GM18861 (cell line): ENCODE results near the gene PCNX1.
"Not testable (repeated sequence)": the region's sequence is repeated elsewhere in the genome, so short reads cannot be mapped to it uniquely, and the experiment has no call there.

Experiments
- ATAC-seq: cut with Tn5 transposase; IDR thresholded peaks from one replicate; pipeline ENCODE4 v1.9.1; 2021; ENCODE audit not compliant: unreplicated experiment

The PCNX1 gene

GRCh38 chr14:71117839-71118743 is 210.8 kb downstream of the PCNX1 start:
- ATAC-seq, result no peak

DNA sequence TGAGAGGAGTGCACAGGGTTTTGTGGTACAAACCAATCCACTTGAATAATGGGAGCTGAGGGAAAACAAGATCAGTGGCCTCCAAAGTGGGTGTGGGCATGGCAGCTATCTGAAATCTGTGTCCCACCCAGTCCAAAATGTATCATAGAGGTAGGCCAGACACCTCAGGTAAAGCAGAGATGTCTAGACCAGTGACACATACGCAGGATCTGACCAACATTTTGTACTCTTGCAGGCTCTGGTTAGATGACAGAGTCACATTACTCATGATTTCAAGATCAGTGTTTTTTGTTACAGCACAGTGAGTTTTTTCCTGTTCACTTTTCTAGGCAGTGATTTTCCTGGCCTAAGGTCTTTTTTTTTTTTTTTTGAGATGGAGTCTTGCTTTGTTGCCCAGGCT is 211.8 kb downstream of the PCNX1 start:
- no peak for ATAC-seq

DNA sequence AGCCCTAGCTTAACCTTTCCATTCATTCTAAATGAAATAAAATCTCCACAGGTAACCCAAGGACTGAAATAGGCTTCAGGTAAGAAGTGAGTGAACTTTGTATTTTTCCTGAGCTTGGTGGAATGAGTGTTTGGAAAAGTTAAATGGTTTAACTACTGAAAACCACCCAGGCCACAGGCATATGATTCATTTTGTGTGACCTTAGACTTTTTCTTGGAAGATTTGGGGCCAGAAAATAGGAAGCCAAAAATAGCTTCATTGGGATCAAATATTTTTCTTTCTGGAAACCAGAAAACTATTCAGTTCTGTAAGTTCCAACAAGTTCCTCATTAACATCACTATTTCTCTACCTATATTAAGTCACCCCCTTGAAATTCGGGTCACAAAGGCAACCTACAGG is 212.6 kb downstream of the PCNX1 start:
- no peak for ATAC-seq

GRCh38 chr14:71121001-71121400 is 213.7 kb downstream of the PCNX1 start:
- ATAC-seq, result no peak

DNA sequence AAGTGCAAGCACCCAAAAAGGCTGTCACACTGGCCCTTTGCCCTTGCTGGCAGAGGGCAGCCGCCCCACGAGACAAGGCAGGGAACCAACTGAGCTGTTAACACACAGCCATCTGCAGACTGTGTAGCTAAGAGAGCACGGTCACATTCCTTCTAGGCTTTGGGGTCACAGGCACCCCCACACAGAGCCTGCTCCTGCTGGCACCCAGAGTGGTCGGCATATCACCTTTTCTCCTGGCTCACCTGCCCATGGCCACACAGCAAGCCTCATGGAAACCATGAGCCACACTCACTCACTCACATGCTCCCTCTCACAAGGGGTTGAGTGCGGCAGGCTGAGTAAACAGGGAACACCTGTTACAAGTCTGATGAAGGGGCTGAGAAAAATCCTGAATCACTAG is 214.5 kb downstream of the PCNX1 start:
- no peak for ATAC-seq

DNA sequence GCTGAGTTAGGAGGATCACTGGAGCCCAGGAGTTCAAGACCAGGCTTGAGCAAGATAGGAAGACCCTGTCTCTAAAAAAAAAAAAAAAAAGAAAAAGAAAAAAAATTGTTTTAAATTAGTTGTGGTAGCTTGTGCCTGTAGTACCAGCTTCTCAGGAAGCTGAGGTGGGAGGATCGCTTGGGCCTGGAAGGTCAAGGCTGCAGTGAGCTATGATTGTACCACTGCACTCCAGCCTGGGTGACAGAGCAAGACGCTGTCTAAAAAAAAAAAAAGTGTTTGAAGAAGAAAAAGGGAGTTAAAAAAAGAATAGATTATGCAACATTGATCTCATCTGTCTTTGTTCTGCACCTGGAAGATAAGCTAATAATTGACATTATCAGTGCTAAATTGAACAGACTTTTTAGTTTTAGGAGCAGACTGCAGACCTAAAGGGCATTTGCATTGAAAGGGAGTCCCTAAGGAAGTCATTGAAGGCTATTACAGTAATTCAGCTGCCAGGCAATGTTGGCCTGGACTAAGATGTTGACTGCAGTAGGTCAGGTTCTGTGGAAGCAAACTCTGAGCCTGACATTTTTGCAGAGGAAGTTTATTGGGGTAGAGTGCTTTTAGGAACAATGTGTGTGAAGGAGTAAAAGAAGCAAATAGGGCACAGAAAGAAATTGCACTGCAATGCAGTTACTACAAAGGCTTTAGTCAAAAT is 215.8 kb downstream of the PCNX1 start:
- ATAC-seq, result no peak

DNA sequence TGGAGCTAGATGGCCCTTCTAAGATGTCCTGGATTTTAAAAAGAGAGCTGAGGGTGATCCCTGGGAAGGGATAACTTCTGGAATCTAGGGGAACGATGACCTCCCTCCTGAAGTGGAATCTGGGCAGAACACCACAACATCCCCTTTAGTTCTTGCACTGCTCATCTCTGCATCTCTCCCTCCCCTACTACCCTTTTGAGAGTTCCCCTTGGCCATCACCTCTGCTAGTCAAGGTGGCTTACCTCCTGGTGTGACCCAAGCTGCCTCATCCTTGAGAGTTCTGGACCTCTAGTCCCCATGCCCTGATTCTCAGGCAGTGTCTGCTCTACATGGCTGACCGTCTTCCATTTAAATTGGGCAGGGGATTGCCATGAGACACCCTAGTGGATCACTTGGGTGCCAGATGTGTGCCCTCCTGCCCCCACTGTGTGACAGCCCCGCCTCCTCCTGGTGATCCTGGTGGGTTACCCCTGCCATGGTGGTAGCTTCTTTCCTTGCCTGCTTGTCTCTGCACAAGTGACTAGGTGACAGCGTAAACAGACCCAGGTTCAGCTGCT is 216.4 kb downstream of the PCNX1 start:
- no peak for ATAC-seq

DNA sequence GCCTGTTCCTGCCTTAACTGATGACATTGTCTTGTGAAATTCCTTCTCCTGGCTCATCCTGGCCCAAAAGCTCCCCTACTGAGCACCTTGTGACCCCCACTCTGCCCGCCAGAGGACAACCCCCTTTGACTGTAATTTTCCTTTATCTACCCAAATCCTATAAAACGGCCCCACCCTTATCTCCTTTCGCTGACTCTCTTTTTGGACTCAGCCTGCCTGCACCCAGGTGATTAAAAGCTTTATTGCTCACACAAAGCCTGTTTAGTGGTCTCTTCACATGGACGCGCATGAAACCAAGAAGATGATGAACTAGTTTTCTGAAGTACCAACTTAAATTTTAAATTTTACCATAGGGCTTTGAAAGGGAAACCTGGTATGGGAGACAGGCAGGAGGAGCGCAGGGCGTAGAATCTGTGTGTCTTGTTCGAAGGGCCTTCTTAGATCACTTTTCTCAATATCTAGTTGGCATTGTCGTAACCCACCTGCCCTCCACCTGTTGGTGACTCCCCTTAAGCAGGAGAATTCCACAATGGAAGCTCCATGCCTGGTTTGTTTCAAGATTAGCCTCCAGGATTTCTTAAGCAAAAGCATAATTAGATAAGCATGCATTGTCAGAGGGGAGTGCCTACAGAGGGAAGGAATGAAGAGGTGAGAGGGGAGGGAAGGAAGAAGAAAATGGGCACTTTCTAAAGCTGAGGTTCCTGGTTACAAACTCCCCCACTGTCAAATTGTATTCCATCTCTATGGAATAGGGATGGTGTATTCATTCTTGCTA is 222.6 kb downstream of the PCNX1 start:
- ATAC-seq, result not testable (repeated sequence)

DNA sequence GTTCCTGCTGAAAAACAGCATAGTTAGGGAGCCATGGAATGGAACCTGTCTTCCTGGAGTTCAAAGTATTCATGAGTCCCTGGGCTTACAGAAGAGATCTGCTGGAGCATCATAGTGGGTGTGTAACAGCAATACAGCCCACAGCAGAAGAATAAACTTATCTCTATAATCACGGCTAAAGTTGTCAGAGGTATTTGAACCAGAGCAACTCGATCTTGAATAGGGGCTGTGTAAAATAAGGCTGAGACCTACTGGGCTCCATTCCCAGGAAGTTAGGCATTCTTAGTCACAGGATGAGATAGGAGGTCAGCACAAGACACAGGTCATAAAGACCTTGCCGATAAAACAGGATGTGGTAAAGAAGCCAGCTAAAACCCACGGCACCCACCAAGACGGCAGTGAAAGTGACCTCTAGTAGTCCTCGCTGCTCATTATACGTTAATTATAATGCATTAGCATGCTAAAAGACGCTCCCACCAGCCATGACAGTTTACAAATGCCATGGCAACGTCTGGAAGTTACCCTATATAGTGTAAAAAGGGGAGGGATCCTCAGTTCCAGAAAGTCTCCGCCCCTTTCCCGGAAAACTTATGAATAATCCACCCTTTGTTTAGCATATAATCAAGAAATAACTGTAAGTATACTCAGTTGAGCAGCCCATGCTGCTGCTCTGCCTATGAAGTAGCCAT is 223.4 kb downstream of the PCNX1 start:
- ATAC-seq, result no peak

- no peak for ATAC-seq
These were observed 226.0 kb downstream of the PCNX1 start for GRCh38 chr14:71133296-71133695.

DNA sequence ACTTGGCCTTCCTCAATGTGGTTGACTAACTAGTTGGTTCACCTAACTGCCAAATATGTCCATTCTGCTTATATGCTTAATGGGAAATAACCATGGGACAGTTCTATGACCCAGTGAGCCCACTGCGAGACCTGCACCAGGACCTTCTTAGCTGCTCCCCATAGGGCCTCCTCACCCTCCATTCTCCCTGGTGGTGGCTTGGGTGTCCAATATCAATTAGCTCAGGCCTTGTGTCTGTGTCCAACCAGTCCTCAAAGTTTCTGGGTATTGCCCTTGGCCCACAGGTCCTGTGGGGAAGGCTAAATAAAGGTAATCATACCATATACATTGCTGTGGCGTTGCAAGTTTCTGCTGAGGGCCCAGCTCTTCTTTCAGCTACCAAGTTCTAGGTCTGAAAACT is 228.2 kb downstream of the PCNX1 start:
- no peak for ATAC-seq

DNA sequence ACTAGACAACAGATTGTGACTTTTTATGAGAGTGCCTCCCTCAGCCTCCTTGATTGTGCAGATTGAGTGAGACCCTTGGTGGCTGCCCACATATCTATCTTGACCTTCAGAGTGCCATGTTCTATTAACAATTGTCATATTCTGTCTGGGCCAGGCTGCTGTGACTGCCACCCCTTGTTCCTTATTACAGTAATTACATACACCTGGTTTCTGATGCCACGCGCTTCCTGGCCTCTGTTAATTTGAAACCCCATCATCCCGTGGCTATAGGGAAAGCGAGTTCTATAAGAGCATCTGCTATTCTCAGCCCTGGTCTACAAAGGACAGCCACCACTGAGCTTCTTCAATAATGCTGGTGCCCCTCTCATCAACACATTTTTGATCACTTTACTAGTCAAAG is 228.7 kb downstream of the PCNX1 start:
- ATAC-seq, result no peak

DNA sequence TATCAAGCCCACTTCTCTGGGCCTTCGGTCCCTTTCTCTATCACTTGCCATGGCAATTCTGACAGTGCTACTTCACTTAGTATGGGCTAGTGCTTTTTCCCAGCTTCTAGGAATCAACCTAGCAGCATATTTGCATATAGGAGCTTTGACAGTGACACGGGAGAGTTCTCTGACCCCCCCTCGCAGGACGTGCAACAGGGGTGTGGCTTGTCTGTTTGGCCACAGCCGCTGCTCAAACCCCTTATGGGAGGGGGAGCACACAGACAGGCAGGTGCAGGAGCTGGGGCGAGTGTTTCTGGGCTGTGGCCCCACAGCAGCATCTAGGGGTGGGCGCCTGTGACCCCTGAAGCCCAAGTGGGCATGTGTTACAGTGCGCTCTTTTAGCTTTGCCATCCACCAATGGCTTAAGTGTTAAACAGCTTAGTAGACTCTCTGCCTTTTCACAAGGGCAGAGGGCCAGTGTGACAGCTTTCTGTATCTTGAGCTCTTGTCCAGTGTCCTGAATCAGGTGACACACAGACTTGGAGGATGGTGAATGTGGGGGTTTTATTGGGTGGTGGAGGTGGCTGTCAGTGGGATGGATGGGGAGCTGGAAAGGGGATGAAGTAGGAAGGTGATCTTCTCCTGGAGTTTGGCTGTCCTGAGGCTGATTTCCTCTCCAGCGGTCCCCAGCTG is 229.3 kb downstream of the PCNX1 start:
- ATAC-seq, result no peak

GRCh38 chr14:71137536-71138447 is 230.5 kb downstream of the PCNX1 start:
- ATAC-seq, result no peak

- ATAC-seq, result no peak
These were observed 231.4 kb downstream of the PCNX1 start for GRCh38 chr14:71138448-71139293.

DNA sequence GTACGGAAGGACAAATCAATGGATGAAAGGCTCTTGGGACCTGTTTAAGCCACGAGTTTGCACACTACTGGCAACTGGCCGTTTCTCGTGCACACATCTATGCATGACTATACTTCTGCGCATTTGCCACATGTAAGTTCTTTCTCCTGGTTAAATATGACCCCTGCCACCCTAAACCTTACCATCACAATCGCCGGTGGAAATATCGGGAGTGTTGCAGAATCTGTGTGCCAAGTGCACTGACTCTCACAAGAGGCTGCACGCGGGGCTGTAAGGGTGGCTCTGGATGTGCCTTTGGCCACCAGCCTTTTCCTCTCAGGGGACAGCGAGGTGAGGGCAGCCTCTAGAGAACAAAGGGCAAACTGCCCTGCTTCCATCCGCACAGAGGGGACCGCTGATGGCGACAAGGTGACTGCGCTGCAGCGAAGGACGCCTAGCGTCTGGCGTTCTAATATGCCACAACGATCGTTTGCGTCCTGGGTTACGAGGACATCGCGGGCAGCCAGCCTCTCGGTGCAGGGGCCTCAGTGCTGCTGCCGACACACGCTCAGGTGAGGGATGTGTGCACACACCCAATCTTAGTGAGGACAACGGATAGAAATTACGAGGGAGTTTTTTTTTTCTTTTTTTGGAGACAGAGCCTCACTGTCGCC is 232.2 kb downstream of the PCNX1 start:
- no peak for ATAC-seq

DNA sequence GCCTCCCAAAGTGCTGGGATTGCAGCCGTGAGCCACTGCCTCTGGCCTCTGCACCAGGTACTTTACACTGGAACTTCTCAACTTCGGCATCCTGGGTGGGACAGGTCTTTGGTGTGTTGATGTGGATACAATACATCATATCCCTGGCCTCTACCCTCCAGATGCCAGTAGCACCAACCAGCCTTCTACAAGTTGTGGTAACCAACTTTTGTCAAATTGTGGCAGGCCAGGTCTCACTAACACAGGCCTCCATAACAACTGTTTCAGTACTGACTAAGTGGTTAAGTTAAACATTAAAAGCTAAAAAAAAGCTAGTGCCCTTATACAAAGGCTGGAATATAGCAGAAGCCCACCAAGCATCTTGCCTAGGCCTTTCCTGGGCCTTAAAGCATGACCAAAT is 232.9 kb downstream of the PCNX1 start:
- ATAC-seq, result no peak
